Measurements from ENCODE around the gene SUPV3L1.
A peak's percentile ranks its signal among the peaks of the same experiment; 100 is the strongest.

Gene SUPV3L1

GRCh38 chr10:69176823-69177222, 3.2 kb upstream of the SUPV3L1 start:
- no peak for TF ChIP-seq CTCF (IDR thresholded peaks at IDR 0.05; ENCODE audit: borderline replicate concordance, insufficient read depth, low read depth, low read length)
- no peak overlapping the region for H3K4me3 ChIP-seq (ENCODE audit: low read depth, low read length)

GRCh38 chr10:69179089-69179742, 818 bp upstream of the SUPV3L1 start:
- no peak for TF ChIP-seq CTCF (IDR thresholded peaks at IDR 0.05; ENCODE audit: borderline replicate concordance, insufficient read depth, low read depth, low read length)
- peak overlapping the region; percentile 75 for H3K4me3 ChIP-seq (ENCODE audit: low read depth, low read length)

GRCh38 chr10:69180525-69181204, 631 bp downstream of the SUPV3L1 start:
- H3K4me3 ChIP-seq (ENCODE audit: low read depth, low read length), result peak overlapping the region; percentile 75
- TF ChIP-seq CTCF (IDR thresholded peaks at IDR 0.05; ENCODE audit: borderline replicate concordance, insufficient read depth, low read depth, low read length), result no peak

GRCh38 chr10:69181433-69181832, 1.4 kb downstream of the SUPV3L1 start:
- H3K4me3 ChIP-seq (ENCODE audit: low read depth, low read length), result no peak overlapping the region
- TF ChIP-seq CTCF (IDR thresholded peaks at IDR 0.05; ENCODE audit: borderline replicate concordance, insufficient read depth, low read depth, low read length), result no peak

GRCh38 chr10:69182005-69182404, 2.0 kb downstream of the SUPV3L1 start:
- no peak overlapping the region for H3K4me3 ChIP-seq (ENCODE audit: low read depth, low read length)
- TF ChIP-seq CTCF (IDR thresholded peaks at IDR 0.05; ENCODE audit: borderline replicate concordance, insufficient read depth, low read depth, low read length), result no peak

GRCh38 chr10:69186524-69186923, 6.5 kb downstream of the SUPV3L1 start:
- TF ChIP-seq CTCF (IDR thresholded peaks at IDR 0.05; ENCODE audit: borderline replicate concordance, insufficient read depth, low read depth, low read length), result no peak
- H3K4me3 ChIP-seq (ENCODE audit: low read depth, low read length), result no peak overlapping the region

GRCh38 chr10:69201045-69201444, 21.0 kb downstream of the SUPV3L1 start:
- H3K4me3 ChIP-seq (ENCODE audit: low read depth, low read length), result no peak overlapping the region
- no peak for TF ChIP-seq CTCF (IDR thresholded peaks at IDR 0.05; ENCODE audit: borderline replicate concordance, insufficient read depth, low read depth, low read length)
